ENCODE data around the gene A1BG.
A peak's percentile ranks its signal among the peaks of the same experiment; 100 is the strongest.
"Not testable (repeated sequence)": the region's sequence is repeated elsewhere in the genome, so short reads cannot be mapped to it uniquely, and the experiment has no call there.

Gene A1BG

DNA sequence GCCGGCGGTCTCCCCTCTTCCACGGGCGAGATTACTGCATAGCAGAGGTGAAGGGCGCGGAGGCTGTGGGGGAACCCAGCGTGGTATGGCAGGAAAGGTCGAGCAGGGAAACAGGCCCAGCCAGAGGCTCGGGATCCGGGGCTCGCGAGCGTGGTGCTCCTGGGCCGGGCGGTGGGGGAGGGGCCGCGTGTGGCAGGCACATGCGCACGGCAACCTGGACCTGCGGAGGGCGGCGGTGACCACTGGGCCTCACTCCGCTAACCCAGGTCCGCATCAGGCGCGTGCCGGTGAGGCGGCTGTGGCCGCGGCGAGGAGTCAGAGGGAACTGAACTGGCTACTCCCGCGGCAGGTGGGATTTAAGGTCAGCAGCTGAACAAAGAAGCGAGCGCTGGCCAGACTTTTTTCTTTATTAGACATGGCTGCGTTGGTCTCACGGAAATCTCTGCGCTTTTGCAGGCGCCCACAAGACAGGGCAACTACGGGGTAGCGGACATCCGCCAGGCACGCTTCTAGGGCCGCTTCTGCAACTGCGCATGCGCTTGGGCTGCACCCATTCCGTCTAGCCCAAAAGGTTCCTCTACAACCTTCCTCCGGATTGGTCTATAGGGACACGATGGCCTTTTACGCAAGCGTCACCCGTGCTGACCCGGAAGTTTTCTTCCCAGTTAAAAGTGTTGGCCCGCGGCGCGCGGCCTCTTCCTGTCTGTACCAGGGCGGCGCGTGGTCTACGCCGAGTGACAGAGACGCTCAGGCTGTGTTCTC is 33.5 kb upstream of the A1BG start, which contains the start of gene RPS5:
Gene RPS5 (plus strand): TSS at position 694 of the 762 bp plus-strand sequence. CDS start 869 bp downstream, outside the sequence.
- DNase-seq (ENCODE audit: low read depth), result peak; percentile 93

DNA sequence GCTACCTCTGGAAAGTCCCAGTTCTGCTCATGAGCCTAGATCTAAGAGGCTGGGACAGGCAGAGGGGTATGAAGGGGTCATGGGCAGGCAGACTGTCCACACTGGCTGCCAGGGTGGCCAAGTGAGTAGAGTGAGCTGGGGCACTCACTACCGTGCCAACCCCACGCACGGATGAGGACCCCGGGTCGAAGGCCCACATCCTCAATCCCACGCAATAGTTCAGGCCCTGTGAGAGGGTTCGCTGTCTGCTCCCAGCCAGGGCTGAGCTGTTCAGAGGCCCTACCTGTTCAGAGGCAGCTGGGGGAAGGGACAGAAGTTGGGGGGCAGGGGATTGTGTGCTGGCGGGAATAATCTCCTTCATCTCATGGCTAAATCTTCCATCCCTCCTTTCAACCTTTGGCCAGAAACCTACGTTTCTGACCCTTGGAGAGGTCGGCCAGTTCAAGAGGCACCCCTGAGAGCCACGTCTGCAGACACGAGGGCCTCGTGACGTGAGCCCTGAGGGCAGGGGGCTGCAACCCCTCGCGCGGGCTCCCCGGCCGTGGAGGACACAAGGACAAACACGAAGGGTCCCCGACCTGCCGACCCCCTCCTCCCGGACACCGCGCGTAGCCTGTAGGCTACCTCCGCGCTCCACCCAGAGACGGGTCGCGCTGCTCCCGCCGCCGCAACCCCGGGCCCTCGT is 32.7 kb upstream of the A1BG start:
- no peak for DNase-seq (ENCODE audit: low read depth)

DNA sequence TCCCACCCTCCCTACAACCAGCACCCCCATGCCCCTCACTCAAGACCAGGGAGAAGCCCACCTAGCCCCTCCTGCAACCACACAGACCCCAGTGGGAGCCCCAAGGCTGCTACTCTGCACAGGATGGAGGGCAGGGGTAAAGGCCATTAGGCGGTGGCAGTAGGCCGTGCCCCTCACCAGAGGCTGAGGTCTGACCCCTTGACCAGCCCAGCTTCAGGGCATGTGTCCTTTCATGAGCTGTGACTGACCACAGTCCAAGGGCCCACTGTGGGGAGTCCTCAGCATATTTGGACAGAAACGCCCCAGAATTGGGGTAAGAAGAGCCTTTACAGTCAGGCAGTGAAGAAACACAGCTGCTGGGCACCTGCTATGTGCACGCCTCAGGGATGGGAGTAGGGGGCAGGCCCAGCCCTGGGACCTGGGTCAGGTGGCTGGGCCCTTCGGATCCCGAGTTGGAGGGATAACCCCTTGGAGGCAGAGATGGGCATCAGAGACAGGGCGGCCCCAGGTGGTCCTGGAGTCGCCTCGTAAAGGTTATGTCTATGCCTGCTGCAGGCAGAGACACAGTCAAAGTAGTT is 32.1 kb upstream of the A1BG start:
- no peak for DNase-seq (ENCODE audit: low read depth)

DNA sequence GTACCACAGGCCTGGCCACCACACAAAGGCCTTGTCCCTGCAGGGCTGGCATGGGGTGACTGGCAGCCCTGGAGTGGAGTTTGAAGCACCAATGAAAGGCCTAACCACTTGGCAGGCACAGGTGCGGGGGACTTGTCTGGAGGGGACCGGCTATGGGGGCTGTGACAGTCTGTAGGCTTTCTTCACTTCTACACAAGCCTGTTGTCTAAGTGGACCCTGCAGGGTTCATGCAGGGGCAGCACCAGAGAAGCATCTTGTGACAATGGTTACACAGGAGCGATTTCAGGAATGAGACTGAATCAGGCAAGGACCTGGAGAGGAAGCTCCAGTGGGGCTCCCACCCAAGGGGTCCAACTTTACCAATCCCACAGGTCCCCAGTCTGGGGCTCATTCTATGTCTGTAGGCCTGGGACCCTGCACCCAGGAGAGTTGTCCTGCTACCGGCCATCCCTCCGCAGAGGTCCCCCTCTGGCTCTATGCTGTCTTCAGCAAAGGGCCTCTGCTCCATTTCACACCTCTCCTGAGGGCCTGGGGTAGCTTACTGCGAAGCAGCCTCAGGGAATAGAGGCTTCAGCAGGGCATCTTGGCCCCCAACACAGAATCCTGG is 29.8 kb upstream of the A1BG start:
- no peak for DNase-seq (ENCODE audit: low read depth)

DNA sequence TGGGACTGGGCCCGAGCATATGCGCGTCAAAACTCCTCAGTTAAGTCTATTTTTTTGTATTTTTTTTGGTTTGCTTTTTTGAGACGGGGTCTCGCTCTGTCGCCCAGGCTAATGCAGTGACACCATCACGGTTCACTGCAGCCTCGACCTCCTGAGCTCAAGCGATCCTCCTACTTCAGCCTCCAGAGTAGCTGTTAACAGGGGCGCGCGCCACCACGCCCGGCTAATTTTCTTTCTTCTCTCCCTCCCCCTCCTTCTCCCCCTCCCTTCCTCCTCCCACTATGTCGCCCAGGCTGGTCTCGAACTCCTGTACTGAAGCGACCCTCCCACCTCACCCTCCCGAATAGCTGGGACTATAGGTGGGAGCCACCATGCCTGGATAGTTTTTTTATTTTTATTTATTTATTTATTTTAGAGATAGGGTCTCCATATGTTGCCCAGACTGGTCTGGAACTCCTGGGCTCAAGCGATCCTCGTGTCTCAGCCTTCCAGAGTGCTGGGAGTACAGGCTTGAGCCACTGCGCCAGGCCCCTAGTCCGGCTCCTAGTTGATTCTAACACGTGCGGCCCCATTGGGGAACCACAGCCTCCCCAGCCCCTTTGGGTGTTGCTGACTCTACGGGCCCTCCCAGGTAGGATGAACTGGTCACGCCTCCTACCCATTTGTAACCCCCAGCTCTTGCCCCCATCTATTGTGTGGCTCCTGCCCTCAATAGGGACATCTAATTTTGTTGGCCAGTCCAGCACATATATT is 28.3 kb upstream of the A1BG start:
- no peak for DNase-seq (ENCODE audit: low read depth)

DNA sequence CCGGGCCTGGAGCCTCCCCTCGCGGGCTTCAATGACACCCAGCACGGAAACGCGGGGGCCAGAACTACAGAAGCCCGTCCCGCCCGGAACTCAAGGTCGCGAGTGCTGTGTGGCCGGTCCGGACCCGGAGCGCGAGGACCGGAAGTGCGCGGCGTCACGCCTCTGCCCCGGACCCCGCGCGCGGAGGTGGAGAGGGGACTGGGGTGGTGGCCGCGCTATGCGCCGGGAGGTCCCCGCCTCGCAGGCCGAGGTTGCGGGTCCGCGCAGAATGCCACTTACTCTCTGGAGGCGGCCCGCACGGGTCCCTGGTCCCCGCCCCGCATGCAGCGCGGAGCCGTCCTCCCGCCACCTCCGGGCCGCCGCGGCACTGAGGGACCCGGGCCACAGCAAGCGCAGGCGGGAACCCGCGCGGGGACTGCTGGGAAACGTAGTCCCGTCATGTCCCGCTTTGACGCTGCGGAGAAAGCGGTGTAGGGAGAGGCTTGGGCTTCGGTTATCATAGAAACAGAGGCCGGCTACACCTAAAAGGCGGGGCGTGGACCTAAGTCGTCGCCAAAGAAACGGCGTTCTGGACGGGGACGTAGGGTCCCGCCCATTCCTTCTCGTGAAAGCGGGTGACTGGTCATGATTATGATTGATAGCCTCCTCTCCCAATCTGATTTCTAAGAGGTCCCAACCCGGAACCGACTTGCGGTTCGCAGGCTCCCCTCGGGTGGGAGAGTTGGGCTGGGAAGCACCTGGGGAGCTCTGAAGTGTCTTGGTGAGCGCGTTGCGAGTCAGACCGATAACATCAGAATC is 27.6 kb upstream of the A1BG start, which contains the start of gene ZNF837:
Gene ZNF837 (minus strand): TSS at position 369 of the 798 bp plus-strand sequence. CDS start 11,698 bp downstream, outside the sequence.
- DNase-seq (ENCODE audit: low read depth), result peak; percentile 100

DNA sequence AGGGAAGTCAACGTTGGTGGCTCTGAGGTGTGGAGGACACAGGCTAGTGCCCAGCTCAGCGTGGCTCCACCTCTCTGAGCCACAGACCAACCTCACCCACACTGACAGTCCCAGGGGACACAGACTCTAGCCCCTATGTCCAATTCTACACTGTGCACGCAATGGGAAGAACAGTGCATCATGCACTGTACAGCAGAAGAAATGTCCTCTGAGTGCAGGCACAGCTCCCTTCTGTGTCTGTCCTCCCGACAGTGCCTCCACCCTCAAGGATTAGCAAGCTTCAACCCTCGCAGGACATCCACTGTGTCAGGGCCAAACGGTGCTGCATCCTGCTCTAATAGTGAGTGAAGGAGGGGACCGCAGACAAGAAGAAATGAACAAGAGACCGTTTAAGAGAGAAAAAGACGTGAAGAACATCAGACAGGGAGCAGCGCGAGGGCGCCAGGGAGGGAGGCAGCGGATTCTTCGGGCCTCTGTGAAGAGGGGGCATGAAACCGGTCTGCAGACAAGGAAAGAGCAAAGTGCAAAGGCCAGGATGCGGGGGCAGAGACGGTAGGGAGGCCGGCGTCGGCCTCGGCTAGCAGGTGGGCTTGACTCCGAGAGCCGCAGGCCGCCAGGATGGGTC is 26.9 kb upstream of the A1BG start:
- DNase-seq (ENCODE audit: low read depth), result no peak

DNA sequence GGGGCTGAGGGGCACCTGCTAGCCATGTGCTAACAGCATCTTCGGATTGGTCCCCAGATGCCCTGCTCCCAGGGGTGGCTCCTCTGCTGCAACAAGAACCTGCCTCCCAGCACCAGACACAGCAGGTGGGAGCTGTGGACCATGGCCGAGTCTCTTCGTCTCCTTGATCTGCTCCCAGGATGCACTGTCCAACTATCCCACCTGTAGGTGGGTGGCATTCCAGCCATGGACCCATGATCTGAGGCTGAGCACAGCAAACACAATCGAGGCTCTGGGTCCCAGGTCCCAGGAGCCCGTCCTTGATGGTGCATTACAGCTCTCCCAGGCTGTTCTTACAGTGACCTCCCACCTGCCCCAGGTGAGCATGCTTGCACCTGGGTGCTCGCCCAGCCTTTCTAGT is 26.0 kb upstream of the A1BG start:
- no peak for DNase-seq (ENCODE audit: low read depth)

DNA sequence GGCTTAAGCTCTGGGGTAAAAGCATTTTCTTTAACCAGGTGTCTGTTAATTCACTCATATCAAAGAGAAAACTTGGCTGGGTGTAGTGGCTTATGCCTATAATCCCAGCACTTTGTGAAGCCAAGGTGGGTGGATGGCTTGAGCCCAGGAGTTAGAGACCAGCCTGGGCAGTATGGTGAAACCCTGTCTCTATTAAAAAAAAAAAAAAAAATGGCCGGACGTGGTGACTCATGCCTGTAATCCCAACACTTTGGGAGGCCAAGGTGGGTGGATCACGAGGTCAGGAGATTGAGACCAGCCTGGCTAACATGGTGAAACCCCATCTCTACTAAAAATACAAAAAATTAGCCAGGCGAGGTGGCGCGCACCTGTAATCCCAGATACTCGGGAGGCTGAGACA is 23.4 kb upstream of the A1BG start:
- DNase-seq (ENCODE audit: low read depth), result not testable (repeated sequence)

DNA sequence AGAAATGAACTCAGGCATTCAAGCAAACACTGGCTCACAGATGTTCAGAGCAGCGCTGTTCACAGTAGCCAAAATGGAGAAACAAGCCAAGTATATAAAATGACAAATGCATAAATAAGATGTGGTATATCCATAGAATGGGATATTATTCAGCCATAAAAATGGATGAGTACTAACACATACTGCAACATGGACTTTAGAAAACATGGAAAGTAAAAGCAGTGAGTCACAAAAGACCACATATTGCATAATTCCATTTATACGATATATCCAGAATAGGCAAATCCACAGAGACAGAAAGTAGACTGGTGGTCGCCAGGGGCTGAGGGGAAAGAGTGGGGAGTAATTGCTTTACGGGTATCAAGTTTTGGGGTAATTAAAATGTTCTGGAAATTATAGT is 20.9 kb upstream of the A1BG start:
- no peak for DNase-seq (ENCODE audit: low read depth)

DNA sequence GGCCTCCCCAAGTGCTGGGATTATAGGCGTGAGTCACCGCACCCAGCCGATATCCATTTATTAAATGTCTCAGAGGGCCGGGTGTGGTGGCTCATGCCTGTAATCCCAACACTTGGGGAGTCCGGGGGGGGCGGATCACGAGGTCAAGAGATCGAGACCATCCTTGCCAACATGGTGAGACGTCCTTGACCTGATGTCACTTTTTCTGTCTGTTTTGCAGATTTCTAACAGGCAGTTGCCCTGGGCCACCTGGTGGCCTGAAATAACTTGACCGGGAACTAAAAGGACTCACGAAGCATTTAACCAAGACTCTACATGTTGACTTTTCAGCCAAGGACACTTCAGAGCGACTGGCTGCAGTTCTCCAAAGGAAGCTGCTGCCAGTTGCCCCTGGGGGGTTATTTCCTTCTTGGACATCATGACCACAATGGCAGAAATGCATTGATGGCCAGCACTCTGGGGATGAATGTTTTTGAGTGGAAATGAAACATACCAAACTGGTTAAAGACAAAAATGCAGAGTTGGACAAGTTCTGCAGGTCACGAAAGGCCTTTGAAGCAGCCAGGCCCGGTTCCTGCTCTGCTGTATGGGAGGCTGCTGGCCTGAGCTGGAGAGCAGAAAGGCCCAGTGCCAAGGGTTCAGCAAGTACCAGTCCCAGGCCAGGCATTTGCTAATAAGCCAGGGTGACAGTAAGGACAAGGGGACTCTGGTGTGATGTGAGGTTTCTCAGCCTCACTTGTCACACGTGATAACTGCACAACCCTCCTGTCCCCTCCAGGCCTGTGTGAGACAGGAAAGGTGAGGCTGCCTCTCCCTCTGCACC is 19.2 kb upstream of the A1BG start:
- no peak for DNase-seq (ENCODE audit: low read depth)

DNA sequence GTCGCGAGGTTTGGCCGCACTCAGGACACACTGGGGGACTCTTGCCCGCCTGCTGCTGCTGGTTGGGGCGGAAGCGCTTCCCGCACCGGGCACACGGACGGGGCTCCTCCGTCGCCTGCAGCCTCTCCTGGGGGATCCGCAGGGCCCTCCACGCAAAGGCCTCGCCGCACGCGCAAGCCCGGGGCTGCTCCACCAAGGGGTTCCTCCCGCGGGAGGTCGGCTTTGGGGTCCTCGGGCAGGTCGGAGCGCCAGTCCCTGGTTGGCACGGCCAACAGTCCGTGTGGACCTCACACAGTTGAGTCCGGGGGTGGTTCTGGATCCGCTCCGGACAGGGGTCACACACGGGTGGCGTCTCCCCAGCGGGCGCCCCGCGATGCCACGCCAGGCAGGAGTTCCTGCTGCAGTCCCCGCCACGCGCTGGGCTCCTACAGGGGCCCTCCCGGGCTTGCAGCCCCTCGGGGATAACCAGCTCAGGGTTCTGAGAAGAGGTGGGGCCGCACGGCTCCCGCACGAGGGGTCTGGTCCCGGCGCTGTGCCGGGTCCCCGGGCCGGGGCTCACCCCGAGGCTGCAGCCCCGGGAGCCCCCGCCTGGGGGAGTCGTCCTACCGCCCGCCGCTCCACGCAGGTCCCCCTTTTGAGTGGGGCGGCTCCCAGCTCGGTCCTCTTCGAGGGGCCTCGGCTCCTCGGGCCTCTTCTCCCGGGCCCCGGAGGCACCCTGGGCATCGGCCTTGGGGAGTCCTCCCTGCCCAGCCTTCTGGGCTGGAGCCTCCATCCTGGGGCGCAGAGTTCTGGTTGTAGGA is 15.5 kb upstream of the A1BG start:
- DNase-seq (ENCODE audit: low read depth), result no peak

DNA sequence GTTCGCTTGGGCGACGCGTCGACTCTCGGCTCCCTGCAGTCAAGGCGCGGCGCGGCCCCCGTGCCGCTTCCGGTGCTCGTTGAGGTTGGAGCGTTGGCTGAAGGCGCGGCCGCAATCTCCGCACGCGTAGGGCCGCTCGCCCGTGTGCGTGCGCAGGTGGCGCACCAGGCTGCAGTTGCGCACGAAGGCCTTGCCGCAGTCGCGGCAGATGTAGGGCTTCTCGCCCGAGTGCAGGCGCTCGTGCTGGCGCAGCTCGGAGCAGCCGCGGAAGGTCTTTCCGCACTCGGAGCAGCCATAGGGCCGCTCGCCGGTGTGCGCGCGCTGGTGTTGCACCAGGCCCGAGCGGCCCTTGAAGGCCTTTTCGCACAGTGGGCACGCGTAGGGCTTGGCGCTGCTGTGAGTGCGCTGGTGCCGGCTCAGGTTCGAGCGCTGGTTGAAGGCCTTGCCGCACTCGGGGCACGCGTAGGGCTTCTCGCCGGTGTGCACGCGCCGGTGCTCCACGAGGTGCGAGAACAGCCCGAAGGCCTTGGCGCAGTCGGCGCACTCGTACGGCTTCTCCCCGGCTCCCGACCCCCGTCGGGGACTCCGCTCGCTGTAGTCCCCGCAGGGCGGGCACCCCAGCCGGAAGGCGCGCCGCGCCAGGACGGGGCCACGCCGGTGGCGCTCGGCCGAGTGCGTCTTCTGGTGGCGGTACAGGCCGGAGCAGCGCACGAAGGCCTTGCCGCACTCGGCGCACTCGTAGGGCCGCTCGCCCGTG is 14.6 kb upstream of the A1BG start:
- DNase-seq (ENCODE audit: low read depth), result no peak

DNA sequence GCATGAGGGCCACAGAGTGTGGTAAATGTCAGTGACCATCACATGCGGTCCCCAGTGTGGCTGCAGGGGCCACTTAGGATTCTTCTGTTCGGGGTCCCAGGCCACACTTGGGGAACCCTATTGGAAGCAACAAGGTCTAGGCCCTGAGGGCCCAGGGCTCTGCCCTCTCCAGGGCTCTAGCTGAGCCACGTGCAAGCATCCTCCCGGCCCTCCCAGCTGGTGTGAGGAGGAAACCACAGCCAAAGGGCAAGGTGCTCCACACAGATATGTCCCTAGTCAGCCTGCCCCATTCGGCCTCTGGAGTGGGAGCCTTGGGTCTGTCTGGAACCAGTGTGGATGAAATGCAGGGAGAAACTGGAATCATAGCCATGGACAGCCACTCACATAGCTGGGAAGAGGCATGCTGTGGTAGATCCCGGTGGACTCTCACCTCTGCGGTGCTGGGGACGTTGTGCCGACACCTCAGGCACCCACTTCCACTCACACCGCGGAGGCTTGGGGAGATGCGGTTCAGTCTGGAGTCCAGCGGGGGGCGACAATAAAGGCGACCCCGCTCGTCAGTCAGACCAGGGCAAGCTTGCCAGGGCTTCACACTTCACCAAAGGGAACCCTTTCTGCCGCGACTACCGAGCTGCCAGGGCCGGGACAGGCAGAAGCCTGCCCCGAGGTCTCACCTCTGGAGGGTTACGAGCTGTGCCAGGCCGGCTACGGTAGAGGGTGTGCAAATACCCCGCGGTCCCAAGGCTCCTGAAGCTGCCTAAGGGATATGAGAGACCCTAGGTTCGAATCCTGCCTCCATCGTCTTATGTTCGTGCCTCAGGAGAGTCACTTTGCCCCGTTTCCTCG is 13.5 kb upstream of the A1BG start:
- no peak for DNase-seq (ENCODE audit: low read depth)

DNA sequence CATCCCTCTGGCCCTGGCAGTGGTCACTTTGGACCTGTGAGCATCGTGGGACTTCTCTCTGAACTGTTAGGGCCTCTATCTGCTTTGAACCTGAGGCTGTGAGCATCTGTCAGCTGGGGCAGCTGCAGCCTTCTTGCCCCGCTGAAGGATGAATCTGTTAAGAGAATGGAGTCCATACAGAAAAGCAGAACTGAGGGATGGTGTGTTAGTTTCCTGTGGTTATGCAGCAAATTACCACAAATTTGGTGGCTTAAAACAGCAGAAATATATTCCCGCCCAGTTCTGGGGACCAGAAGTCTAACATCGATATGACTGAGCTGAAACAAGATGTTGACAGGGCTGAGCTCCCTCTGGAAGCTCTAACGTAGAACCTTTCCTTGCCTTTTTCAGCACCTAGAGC is 10.9 kb upstream of the A1BG start:
- DNase-seq (ENCODE audit: low read depth), result no peak

DNA sequence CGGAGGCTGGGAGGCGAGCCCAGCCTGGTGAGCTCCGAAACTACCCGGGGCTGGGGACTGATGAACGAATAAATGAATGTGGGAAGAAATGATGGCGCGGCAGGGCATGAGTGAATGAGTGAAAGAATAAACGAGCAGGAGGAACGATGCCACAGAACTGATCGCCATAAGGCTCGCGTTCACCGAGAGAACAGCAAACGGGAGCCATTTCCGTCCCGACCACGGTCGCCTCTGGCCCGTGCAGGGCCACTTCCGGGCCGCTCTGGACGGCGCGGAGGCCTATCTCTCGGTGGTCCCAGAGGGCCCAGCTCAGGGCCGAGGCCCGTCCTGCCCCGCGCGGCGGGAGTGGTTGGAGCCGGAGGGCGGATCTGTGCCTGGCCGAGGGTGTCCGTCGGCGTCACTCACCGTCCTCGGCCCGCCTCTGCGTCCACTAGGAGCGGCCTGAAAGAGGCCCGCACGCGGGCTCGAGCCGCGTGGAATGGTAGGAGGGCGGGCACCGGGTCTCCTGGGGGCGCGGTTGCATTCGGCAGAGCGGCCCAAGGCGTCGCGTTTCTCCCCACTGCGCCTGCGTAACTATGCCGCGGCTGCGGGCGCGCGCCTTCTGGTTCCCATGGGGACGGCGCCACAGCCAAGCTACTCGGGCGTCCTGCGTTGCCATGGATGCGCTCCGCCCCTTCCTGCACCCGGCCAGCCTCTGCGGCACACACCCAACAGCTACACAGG is 9.1 kb upstream of the A1BG start, which contains the start of gene ZNF497:
Gene ZNF497 (minus strand): TSS at position 480 of the 723 bp plus-strand sequence. CDS start 5,116 bp downstream, outside the sequence.
- peak; percentile 67 for DNase-seq (ENCODE audit: low read depth)
